HG03025 (cell line): ENCODE results near the gene TMIGD2.

Experiments
- ATAC-seq: cut with Tn5 transposase; IDR thresholded peaks from one replicate; pipeline ENCODE4 v1.9.1; 2021; ENCODE audit warnings: mild to moderate bottlenecking, moderate library complexity; ENCODE audit not compliant: unreplicated experiment, low FRiP score

TMIGD2 gene

GRCh38 chr19:4327252-4327876, 25.2 kb upstream of the TMIGD2 start:
- ATAC-seq, result peak; percentile 8

- ATAC-seq, result no peak
These were observed 24.7 kb upstream of the TMIGD2 start for GRCh38 chr19:4326837-4327251.

GRCh38 chr19:4326215-4326836, 24.1 kb upstream of the TMIGD2 start:
- no peak for ATAC-seq

GRCh38 chr19:4324228-4324627, 22.0 kb upstream of the TMIGD2 start:
- no peak for ATAC-seq

- ATAC-seq, result no peak
These were observed 21.5 kb upstream of the TMIGD2 start for GRCh38 chr19:4323692-4324091.

- ATAC-seq, result no peak
These were observed 20.9 kb upstream of the TMIGD2 start for GRCh38 chr19:4322942-4323665.

GRCh38 chr19:4320419-4320818, 18.2 kb upstream of the TMIGD2 start:
- ATAC-seq, result no peak

GRCh38 chr19:4319067-4319718, 17.0 kb upstream of the TMIGD2 start:
- no peak for ATAC-seq

- no peak for ATAC-seq
These were observed 16.3 kb upstream of the TMIGD2 start for GRCh38 chr19:4318460-4318859.

- ATAC-seq, result no peak
These were observed 14.8 kb upstream of the TMIGD2 start for GRCh38 chr19:4316956-4317355.

- no peak for ATAC-seq
These were observed 11.8 kb upstream of the TMIGD2 start for GRCh38 chr19:4313847-4314490.

- ATAC-seq, result no peak
These were observed 8.3 kb upstream of the TMIGD2 start for GRCh38 chr19:4310247-4311121.

GRCh38 chr19:4305659-4306058, 3.5 kb upstream of the TMIGD2 start:
- no peak for ATAC-seq

- ATAC-seq, result no peak
These were observed 3.0 kb upstream of the TMIGD2 start for GRCh38 chr19:4305257-4305612.

- ATAC-seq, result no peak
These were observed 2.5 kb upstream of the TMIGD2 start, which contains the start of gene FSD1 for GRCh38 chr19:4304538-4305256. Gene FSD1 (plus strand): TSS chr19:4304598. CDS start chr19:4304747, 149 bp downstream.

- no peak for ATAC-seq
These were observed 1.8 kb upstream of the TMIGD2 start for GRCh38 chr19:4303819-4304537.

GRCh38 chr19:4301590-4302242, 473 bp downstream of the TMIGD2 start:
- no peak for ATAC-seq

GRCh38 chr19:4300589-4300988, 1.6 kb downstream of the TMIGD2 start:
- ATAC-seq, result no peak
